Stimulated activated naive CD8-positive, alpha-beta T cell treated with anti-CD3 and anti-CD28 coated beads, Interleukin-15, Interleukin-2, amounts not matched to agents 100 ng/mL and 50 ng/mL, for 24 hours (primary cell): Measurements from ENCODE around the gene NRARP.

Experiments used
- H3K27ac Mint-ChIP-seq: one replicate; pipeline ENCODE4 v1.8.0; 2021; ENCODE audit warnings: mild to moderate bottlenecking, mixed read lengths
- H3K27me3 Mint-ChIP-seq: one replicate; pipeline ENCODE4 v1.8.0; 2021; ENCODE audit warnings: mixed read lengths
- H3K36me3 Mint-ChIP-seq: one replicate; pipeline ENCODE4 v1.8.0; 2021; ENCODE audit warnings: low read depth, mixed read lengths
- H3K4me1 Mint-ChIP-seq: one replicate; pipeline ENCODE4 v1.8.0; 2021; ENCODE audit warnings: low read depth, mixed read lengths
- H3K4me3 Mint-ChIP-seq: one replicate; pipeline ENCODE4 v1.8.0; 2021; ENCODE audit warnings: mild to moderate bottlenecking, mixed read lengths
- H3K9me3 Mint-ChIP-seq: one replicate; pipeline ENCODE4 v1.8.0; 2021; ENCODE audit warnings: mixed read lengths

Gene NRARP

DNA sequence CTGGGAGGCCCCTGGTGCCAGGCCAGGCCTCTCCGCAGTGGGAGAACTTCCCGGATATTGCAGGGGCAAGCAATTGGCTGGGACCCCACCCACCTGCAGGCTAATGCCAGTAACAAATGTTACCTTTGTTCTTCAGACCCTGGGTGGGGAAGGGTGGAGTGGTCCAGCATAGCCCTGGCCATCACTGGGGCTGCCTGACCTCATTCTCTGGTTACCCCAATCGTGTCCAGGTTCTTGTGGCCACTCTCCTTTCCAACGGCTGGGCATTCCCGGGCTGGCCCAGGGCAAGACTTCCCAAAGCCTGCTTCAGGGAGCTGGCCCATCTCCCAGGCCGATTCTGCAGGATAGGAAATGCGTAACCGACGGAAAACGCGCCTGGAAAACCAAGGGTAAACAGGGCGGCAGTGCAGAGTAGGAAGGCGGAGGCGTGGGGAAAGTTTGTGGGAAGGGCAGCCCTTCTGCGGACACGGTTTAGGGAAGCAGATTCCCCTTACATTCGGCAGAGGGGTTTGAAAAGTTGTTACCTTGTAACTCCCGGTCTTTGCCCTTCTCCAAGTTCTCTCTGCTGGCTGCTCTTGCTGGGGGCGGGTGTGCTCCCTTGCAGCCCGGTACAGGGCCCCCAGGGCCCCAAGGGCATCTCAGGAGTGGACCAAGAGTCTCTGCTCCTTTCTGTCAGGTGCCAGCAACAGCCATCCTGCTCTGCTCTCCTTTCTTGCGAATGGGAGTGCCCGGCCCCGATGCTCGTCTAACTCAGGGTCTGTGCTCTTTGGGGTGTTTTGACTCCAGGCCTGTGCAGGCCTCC is 3.5 kb downstream of the NRARP start:
- H3K36me3 Mint-ChIP-seq, result no peaks in the 10 kb centered on the region
- H3K9me3 Mint-ChIP-seq, result no peaks in the 10 kb centered on the region
- H3K27ac Mint-ChIP-seq, result no peak overlapping the region
- H3K4me1 Mint-ChIP-seq, result peaks cover 21% of the 10 kb centered on the region
- H3K27me3 Mint-ChIP-seq, result peaks cover 39% of the 10 kb centered on the region
- no peak overlapping the region for H3K4me3 Mint-ChIP-seq

DNA sequence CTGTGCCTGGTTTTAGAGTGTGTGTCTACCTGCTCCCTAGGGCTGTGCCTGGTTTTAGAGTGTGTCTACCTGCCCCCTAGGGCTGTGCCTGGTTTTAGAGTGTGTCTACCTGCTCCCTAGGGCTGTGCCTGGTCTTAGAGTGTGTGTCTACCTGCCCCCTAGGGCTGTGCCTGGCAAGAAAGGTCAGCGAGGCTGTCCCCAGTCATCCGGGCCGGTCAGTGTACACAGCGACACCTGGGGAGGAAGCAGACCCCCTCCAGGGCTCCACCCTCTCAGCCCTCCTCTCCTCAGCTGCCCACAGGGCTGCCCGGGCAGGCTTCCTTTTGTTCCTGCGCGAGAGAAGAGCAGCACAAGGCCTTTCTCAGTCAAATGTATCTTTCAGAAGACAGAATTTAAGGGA is 4.1 kb downstream of the NRARP start:
- Mint-ChIP-seq H3K36me3 (no peaks in the 10 kb centered on the region), H3K4me3 (no peak overlapping the region), H3K27me3 (peaks cover 44% of the 10 kb centered on the region), H3K27ac (no peak overlapping the region), H3K9me3 (no peaks in the 10 kb centered on the region), H3K4me1 (peaks cover 21% of the 10 kb centered on the region)

DNA sequence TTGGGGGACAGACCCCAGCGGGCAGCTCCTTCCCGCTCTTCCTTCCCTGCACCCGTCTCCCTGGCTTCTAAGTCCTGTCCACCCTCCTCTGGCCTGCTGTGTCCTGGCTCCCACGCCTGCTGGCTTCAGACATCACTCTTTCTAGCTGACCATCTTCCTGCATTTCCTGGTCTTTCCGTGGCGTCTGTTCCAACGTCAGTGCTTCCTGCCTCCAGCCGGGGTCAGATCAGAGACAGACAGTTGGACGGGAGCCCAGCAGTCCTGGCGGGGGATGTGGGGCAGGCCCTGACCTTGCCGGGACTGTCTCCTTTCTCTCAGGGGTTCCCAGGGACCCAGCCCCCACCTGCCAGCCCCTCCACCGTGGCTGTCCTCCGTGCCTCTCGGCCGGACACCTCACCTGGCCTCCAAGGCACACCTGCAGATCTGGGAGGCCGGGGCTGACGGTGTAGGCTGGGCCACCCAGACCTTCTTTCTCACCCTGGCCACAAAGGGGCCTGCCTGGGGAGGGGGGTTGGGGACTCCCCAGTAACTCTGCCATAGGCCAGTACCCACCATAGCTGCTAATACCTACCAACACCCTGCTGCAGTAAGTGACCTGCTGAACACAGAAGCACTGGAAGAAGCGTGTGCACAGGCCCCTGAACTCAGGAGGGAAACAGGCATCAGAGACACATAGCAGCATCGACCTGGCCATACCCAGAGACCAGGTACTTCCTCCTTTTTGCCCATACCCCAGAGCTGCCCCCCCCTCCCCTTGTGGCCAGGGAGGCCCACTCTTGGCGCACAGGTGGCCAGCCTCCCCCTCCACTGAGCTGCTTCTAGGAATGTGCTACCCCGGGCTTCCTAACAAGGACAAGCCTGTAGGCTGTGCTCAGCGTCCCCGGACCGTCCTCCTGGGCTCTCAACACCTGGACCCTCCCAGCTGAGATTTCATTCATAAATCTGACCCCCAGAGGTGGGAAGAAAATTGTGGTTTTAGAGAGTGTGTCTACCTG is 5.1 kb downstream of the NRARP start:
- peaks cover 21% of the 10 kb centered on the region for H3K4me1 Mint-ChIP-seq
- H3K9me3 Mint-ChIP-seq, result no peaks in the 10 kb centered on the region
- peaks cover 46% of the 10 kb centered on the region for H3K27me3 Mint-ChIP-seq
- H3K27ac Mint-ChIP-seq, result no peak overlapping the region
- H3K4me3 Mint-ChIP-seq, result peak overlapping the region; percentile 17
- no peaks in the 10 kb centered on the region for H3K36me3 Mint-ChIP-seq

DNA sequence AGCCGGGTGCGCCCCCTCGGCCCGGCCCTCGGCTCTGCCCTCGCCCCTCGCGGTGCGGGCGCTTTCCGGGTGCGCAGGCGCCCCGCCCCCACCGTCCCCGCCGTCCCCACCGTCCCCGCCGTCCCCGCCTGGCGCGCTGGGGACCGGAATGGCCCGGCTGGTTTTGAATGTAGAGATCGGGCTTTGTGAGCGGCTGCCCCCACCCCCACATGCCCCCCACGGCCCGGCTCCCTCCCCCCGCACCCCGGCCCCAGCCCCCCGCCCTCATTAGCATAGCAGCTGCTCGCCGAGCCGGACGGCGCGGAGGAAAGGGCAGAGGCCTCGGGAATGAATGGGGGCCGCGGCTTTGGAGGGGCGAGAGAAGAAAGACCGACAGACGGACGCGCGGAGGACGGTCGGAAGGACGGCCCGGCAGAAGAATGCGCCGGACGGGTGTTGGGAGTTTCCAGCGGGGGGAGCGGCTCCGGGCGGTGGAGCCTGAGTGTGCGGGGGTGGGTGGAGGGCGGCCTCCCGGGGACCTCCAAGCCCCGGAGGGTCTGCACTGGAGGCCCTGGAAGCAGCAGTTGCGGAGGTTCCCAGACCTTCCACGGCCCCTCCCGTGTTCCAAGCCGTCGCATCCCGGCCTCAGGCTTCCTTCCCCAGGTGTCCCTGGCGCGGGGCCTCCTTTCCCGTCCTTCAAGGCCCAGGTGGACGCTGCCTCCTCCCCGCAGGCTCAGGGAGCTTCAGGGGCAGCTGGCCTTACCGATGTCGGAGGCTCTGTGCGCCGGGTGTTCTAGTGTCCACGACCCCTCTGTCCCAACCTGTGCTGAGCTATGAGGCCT is 6.0 kb downstream of the NRARP start:
- H3K4me1 Mint-ChIP-seq, result peaks cover 21% of the 10 kb centered on the region
- H3K4me3 Mint-ChIP-seq, result peak overlapping the region; percentile 17
- H3K36me3 Mint-ChIP-seq, result no peaks in the 10 kb centered on the region
- no peaks in the 10 kb centered on the region for H3K9me3 Mint-ChIP-seq
- peaks cover 46% of the 10 kb centered on the region for H3K27me3 Mint-ChIP-seq
- H3K27ac Mint-ChIP-seq, result no peak overlapping the region

DNA sequence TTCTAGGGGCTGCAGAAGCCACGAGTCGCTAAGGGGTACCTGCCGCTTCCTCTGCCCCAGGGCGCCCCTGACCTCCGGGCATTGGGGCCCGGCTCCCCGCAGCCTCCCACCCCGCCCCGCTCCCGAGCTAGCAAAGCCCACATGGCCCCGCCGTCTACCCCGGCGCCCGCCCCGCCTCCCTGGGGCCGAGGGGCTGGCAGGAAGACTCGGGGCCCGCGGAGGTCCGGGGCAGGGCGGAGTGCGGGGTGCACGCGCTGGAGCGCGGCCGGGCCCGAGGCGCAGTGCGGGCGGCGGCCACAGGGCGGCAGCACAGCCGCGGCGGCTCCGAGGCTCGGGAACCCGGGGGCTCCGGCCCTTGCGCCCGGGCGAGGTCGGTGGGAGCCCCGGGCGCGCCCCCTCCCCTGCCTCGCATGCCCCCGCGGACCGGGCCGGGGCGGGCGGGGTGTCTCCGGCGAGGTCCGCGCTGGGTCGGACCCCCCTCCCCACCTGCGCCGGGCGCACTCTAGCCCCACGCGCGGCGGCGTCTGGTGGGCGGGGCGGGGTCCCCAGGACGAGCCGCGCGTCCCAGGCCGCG is 6.7 kb downstream of the NRARP start:
- no peaks in the 10 kb centered on the region for H3K9me3 Mint-ChIP-seq

DNA sequence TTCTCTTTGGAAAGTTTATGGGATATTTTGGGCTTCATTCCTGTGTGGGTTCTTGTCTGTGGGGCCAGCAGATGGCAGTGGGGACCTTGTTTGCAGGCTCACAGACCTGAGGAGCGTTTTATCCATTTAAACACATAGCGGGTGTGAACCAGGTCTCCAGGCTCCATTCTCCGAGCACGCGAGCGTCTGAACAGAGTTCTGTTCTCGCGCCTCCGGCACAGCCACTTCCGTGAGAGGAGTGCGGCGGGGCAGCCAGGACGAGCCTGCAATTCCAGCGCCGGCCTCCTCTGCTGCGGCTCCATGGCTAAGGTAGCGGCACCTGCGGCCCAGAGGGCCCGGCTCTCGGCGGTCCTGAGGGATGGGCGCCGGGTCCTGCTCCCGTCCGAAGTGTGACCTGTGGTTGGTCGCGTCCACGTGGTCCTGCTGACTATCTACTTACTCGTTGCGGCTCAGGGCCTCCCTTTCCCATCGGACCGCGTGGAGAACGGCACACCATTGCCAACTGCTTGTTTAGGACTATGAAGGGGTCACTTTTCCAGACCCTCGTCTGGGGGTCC is 7.3 kb downstream of the NRARP start:
- H3K27ac Mint-ChIP-seq, result no peak overlapping the region
- H3K27me3 Mint-ChIP-seq, result peaks cover 39% of the 10 kb centered on the region
- peaks cover 14% of the 10 kb centered on the region for H3K4me1 Mint-ChIP-seq
- H3K4me3 Mint-ChIP-seq, result peak overlapping the region; percentile 51
- H3K9me3 Mint-ChIP-seq, result no peaks in the 10 kb centered on the region
- no peaks in the 10 kb centered on the region for H3K36me3 Mint-ChIP-seq

More for the DNA sequence above, 6.7 kb downstream of the NRARP start:
- no peaks in the 10 kb centered on the region for H3K36me3 Mint-ChIP-seq
- H3K27ac Mint-ChIP-seq, result no peak overlapping the region
- no peak overlapping the region for H3K4me3 Mint-ChIP-seq
- peaks cover 17% of the 10 kb centered on the region for H3K4me1 Mint-ChIP-seq
- peaks cover 42% of the 10 kb centered on the region for H3K27me3 Mint-ChIP-seq

DNA sequence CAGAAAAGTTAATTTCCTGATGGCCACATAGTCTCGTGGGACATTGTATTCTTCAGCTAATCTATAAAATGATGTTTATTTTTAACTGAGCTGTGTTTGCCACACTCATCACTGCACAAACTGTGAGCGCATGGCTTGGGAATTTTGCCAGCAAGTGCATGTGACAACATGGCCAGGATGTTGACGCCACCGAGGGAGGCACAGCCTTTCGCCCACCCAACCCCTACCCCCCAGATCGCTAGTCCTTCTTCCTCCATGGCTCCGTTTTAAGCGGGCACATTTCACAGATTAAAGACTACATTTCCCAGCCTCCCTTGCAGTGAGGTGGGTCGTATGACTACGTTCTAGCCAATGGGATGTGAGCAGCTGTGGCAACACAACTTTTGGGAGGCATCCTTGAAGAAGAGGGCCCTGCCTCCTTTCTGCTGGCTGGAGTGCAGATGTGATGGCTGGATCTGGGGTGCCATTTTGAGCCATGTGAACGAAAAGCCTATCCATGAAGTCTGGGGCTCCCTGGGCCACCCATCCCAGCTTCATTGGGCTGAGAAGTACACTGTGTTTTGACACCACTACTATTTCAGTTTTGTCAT is 7.9 kb downstream of the NRARP start:
- Mint-ChIP-seq H3K9me3 (no peaks in the 10 kb centered on the region), H3K36me3 (no peaks in the 10 kb centered on the region), H3K4me1 (peaks cover 13% of the 10 kb centered on the region), H3K4me3 (peak overlapping the region; percentile 51), H3K27ac (no peak overlapping the region), H3K27me3 (peaks cover 38% of the 10 kb centered on the region)

DNA sequence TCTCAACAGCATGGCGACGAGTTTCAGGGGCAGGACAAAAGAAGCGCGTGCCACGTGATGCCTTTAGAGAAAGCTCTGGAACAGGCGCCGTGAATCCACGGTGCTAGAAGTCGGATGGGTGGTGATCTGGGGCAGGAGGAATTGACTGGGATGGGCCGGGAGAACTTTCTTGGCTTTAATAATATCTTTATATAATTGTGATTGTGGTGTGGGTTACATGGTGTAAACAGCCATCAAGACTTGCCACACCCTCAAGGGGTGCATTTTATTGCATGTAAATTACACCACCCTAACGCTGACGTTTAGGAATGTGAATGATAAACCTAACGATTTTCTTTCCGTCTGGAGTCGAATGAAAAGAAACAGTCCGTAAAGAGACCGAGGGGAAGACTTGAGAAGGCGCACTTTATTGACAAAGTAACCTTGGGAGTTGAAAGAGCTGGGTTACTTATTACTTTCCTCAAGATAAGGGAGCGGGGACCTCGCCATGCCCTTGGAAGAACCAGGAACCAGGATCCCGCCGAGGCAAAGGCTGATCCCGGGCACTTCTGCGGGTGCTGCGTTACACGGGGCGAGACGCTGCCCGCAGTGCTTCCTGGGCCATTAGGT is 8.5 kb downstream of the NRARP start:
- Mint-ChIP-seq H3K9me3 (no peaks in the 10 kb centered on the region), H3K27ac (no peak overlapping the region), H3K4me3 (no peak overlapping the region), H3K27me3 (peaks cover 32% of the 10 kb centered on the region), H3K36me3 (no peaks in the 10 kb centered on the region), H3K4me1 (peaks cover 13% of the 10 kb centered on the region)

DNA sequence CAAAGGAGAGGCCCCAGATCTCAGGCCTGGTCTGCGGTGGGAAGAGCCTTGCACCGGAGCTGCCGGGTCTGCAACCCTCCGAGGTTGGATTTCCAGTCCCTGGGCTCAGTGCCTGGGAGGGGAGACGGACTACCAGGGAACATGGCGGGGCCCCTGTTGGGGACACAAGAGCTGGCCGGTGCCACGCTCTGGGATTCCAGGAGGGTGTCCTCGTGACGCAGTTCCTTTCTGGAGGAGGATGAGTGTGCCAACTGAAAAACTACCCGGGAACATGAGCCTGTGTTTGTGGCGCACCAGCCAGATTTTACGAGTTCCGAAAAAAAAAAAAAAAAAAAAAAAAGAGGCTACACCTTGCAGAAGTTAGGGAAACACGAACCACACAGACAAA is 9.0 kb downstream of the NRARP start:
- no peak overlapping the region for H3K27ac Mint-ChIP-seq
- peaks cover 30% of the 10 kb centered on the region for H3K27me3 Mint-ChIP-seq
- H3K4me3 Mint-ChIP-seq, result no peak overlapping the region
- no peaks in the 10 kb centered on the region for H3K36me3 Mint-ChIP-seq
- H3K4me1 Mint-ChIP-seq, result peaks cover 13% of the 10 kb centered on the region
- H3K9me3 Mint-ChIP-seq, result no peaks in the 10 kb centered on the region

DNA sequence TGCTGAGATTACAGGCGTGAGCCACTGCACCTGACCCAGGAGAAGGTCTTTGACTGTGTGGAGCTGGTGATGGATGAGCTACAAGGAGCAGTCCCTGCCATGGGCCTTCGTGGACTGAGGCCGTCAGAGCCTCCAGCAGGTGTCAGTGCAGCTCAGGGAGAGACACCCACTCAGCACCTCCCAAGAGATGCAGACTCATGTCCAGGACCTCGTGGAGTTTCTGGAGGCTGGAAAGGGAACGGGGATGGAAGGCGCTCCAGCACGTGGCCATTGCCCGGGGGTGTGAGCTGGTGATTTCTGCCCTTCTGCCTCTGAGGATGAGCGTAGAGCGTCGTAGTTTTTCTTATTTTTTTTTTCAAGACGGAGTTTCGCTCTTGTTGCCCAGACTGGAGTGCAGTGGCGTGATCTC is 15.1 kb downstream of the NRARP start:
- peaks cover 8% of the 10 kb centered on the region for H3K4me1 Mint-ChIP-seq
- no peaks in the 10 kb centered on the region for H3K9me3 Mint-ChIP-seq
- no peak overlapping the region for H3K27ac Mint-ChIP-seq
- H3K27me3 Mint-ChIP-seq, result no peaks in the 10 kb centered on the region
- no peak overlapping the region for H3K4me3 Mint-ChIP-seq
- H3K36me3 Mint-ChIP-seq, result no peaks in the 10 kb centered on the region

DNA sequence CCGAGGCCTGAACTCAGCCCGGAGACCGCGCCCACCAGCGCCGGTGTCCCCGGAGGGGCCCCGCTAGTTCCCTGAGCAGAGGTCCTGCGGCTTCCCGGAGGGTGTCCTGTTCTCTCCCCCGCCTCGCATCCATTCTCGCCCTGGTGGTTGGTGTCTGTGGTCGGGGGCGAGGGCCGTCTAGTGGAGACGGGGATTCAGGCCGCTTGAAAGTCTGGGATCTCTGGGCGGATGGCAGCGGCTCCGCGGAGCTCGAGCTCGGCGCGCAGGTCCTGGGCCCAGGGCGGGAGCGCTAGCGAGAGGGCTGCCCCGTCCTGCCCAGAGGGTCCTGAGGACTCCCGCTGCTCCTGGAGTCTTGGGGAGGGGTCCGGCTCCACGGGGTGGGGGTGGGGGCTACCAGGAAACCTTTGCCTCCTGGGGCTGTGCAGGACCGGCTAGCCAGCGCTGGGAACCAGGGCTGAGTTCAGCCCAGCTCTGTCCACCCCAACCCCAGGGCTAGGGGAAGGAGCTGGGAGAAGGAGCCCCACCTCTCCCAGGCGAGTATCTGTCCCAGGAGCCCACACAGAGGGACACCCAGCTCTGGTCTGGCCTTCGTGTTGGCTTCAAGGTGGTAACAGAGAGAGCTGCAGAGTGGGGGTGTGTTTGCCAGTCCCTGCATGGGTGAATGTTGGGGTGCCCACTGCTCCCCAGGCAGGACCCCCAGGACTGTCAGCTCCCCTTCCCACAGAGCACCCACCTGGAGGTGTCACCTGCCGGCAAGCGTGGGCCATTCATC is 20.5 kb downstream of the NRARP start:
- no peak overlapping the region for H3K27ac Mint-ChIP-seq
- no peaks in the 10 kb centered on the region for H3K9me3 Mint-ChIP-seq
- no peaks in the 10 kb centered on the region for H3K27me3 Mint-ChIP-seq
- H3K4me1 Mint-ChIP-seq, result peaks cover 8% of the 10 kb centered on the region
- peaks cover 4% of the 10 kb centered on the region for H3K36me3 Mint-ChIP-seq
- H3K4me3 Mint-ChIP-seq, result no peak overlapping the region

DNA sequence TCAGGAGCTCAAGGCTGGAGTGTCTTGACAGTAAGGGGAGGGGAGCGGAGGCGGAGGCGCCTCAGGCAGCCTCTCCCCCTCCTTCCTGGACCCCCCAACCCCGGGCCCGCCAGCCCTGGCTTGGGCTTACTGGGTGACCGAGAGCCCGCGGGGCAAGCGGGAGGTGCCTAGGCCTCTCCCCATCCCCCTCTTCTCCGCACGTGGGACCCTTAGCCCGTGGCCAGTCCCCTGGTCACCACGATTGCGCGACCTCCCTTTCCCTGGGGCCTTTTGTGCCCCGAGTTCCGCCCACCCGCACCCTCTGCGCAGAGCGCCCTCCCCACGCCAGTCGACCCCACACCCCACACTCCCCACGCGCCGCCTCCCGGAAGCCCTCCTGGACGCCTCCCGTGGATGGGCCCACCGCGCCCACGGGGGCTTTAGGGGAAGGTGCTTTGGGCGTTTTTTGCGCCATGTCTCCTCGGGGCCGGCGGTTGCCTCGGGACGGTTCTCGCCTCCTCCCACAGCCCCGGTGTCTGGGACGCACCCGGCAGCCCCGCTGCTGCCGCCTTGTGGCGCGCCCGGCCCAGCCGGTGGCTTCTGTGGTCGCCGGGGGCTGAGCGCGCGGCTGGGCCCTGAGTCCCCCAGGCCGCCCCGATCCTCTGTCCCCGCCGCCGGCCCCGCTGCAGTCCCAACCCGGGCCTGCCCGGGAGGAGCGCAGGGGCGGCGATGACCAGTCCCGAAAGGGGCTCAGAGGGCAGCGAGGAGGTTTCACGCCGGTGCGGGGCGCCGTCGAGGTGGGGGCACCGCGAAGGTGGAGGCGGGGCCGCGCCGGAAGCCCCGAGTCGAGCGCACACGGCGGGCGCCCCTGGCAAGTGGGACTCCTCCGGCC is 21.4 kb downstream of the NRARP start:
- peaks cover 8% of the 10 kb centered on the region for H3K4me1 Mint-ChIP-seq
- peaks cover 4% of the 10 kb centered on the region for H3K36me3 Mint-ChIP-seq
- no peaks in the 10 kb centered on the region for H3K27me3 Mint-ChIP-seq
- no peaks in the 10 kb centered on the region for H3K9me3 Mint-ChIP-seq
- H3K27ac Mint-ChIP-seq, result no peak overlapping the region
- no peak overlapping the region for H3K4me3 Mint-ChIP-seq
